PC-3 (cell line): ENCODE results near the gene ACTN1. TPM values are rescaled to one million over a fixed set of nuclear protein-coding genes. Genes with fewer than 3 reads are reported as not detected.

Experiments used
- ATAC-seq: fragments of 200-7000 bp; cut with Tn5 transposase; 2 replicates; pipeline ENCODE4 v1.9.1; 2020; ENCODE audit warnings: mild to moderate bottlenecking, moderate library complexity
- BruUV-seq: library from RNA; stranded (reverse); fragments of 400-500 nt; replicated peaks from 2 replicates; lab custom pipeline; 2021; lab: Mats Ljungman, UMichigan
- CTCF ChIA-PET: fragments of 300-600 bp; sonication (Branson Sonifier 250); formaldehyde crosslinking; loops from one replicate; lab custom pipeline; 2022; ENCODE audit warnings: antibody characterized with exemption; lab: Charles Lee
- POLR2A ChIA-PET: fragments of 300-600 bp; sonication (Branson Sonifier 250); formaldehyde crosslinking; loops from one replicate; lab custom pipeline; 2022; ENCODE audit warnings: antibody characterized with exemption; ENCODE audit not compliant: unreplicated experiment; lab: Charles Lee
- DNase-seq: peaks from one replicate; pipeline ENCODE4 v3.0.0-alpha.2; 2015
- H2AFZ ChIP-seq: fragments of 300-600 bp; sonication (generic); 2 replicates; pipeline ENCODE4 v1.6.0; 2016; ENCODE audit warnings: antibody characterized with exemption, low read length
- H3F3A ChIP-seq: fragments of 300-600 bp; sonication (generic); one replicate; pipeline ENCODE4 v1.6.0; 2017; ENCODE audit warnings: antibody characterized with exemption, low read length, control low read depth, mild to moderate bottlenecking; ENCODE audit not compliant: unreplicated experiment
- H3K27ac ChIP-seq: fragments of 300-600 bp; sonication (generic); 2 replicates; pipeline ENCODE4 v1.5.1; 2016; ENCODE audit warnings: mild to moderate bottlenecking, low read length
- H3K27me3 ChIP-seq: fragments of 300-600 bp; sonication (generic); 2 replicates; pipeline ENCODE4 v1.6.1; 2016; ENCODE audit warnings: low read length, mixed read lengths
- H3K36me3 ChIP-seq: fragments of 300-600 bp; sonication (generic); 2 replicates; pipeline ENCODE4 v1.6.1; 2016; ENCODE audit warnings: low read depth, mixed run types, low read length, mixed read lengths
- H3K4me1 ChIP-seq: fragments of 300-600 bp; sonication (generic); 2 replicates; pipeline ENCODE4 v1.5.1; 2016; ENCODE audit warnings: low read length; ENCODE audit not compliant: insufficient read depth
- H3K4me2 ChIP-seq: fragments of 300-600 bp; sonication (generic); 2 replicates; pipeline ENCODE4 v1.6.0; 2016; ENCODE audit warnings: low read length
- H3K4me3 ChIP-seq: fragments of 300-600 bp; sonication (generic); 2 replicates; pipeline ENCODE4 v1.5.1; 2016; ENCODE audit warnings: mild to moderate bottlenecking, low read length, mixed read lengths
- H3K79me2 ChIP-seq: fragments of 300-600 bp; sonication (generic); 2 replicates; pipeline ENCODE4 v1.6.1; 2017; ENCODE audit warnings: low read length, mixed read lengths
- H3K9ac ChIP-seq: fragments of 300-600 bp; sonication (generic); 2 replicates; pipeline ENCODE4 v1.6.0; 2016; ENCODE audit warnings: mild to moderate bottlenecking, low read length
- H3K9me2 ChIP-seq: fragments of 300-600 bp; sonication (generic); replicated peaks from 2 replicates; pipeline ENCODE4 v1.6.1; 2016; ENCODE audit warnings: mixed run types, low read length, mixed read lengths
- H3K9me3 ChIP-seq: fragments of 300-600 bp; sonication (generic); 2 replicates; pipeline ENCODE4 v1.6.1; 2016; ENCODE audit warnings: low read length, mixed read lengths
- H4K20me1 ChIP-seq: fragments of 300-600 bp; sonication (generic); 2 replicates; pipeline ENCODE4 v1.6.1; 2016; ENCODE audit warnings: low read length, mixed read lengths
- EZH2 ChIP-seq: fragments of 300-600 bp; sonication (generic); IDR thresholded peaks from one replicate; pipeline ENCODE4 v1.6.1; 2017; ENCODE audit warnings: antibody characterized with exemption, mild to moderate bottlenecking, low read length; ENCODE audit not compliant: unreplicated experiment
- EZH2phosphoT487 ChIP-seq: fragments of 300-600 bp; sonication (generic); IDR thresholded peaks from 2 replicates; pipeline ENCODE4 v1.6.1; 2018; ENCODE audit warnings: mild to moderate bottlenecking, antibody characterized with exemption, low read length, borderline replicate concordance
- intact Hi-C: fragments of 100-400 bp; cut with micrococcal nuclease; formaldehyde crosslinking; loops from 2 replicates; pipeline ENCODE4 v1.9.0; 2023
- total RNA-seq: library from RNA; depleted of rRNA; stranded (reverse); fragments of >200 nt; gene quantifications from 2 replicates; pipeline ENCODE4 v1.2.3, GENCODE V29; 2014
- TF ChIP-seq, protein P1 (sequence below): fragments of 300-600 bp; sonication (generic); conservative IDR thresholded peaks from 2 replicates; pipeline ENCODE4 v1.5.1; 2017; ENCODE audit warnings: antibody characterized with exemption, low read depth, mild to moderate bottlenecking, low read length

The ACTN1 gene
- total RNA-seq, 1 experiment from 2014 or later: 303 TPM

DNA sequence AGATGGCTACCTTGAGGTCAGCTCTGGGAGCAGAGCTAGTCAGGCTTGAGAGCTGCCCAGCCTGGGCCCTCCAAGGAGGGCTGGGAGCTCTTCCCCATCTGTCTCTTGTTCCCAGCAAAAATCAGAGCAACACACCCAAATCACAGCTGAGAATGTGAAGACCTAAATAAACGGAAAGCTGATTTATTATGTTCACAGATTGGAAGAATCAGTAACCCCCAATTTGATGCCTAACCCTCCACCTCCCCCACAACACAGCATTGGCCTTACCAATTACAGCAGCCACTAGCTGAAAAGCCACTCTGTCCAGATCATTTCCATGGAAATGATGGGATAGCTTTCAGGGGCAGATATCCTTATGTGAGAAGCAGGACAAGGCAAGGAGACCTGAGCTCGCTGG lies 7.1 kb upstream of the ACTN1 start:
- no peak overlapping the region for H3K4me3 ChIP-seq
- H2AFZ ChIP-seq: no peak overlapping the region
- no peak overlapping the region for H3K4me2 ChIP-seq
- H4K20me1 ChIP-seq: no peaks in the 10 kb centered on the region
- intact Hi-C loops: no loop called here
- no peaks in the 10 kb centered on the region for H3F3A ChIP-seq
- H3K4me1 ChIP-seq: no peaks in the 10 kb centered on the region
- no peaks in the 10 kb centered on the region for H3K9me3 ChIP-seq
- ChIA-PET POLR2A (no interaction called here), CTCF (interaction anchor here (0.5 kb wide), 1 partner anchor 123 kb away, joined by 3 read pairs; no protein-coding TSS in a partner anchor)
- no peak overlapping the region for H3K9ac ChIP-seq
- H3K27me3 ChIP-seq: no peaks in the 10 kb centered on the region
- H3K27ac ChIP-seq: no peak overlapping the region
- H3K9me2 ChIP-seq: no peaks in the 10 kb centered on the region
- ATAC-seq: no peak
- no peak for DNase-seq
- no peak for TF ChIP-seq EZH2
- TF ChIP-seq, protein P1, sequence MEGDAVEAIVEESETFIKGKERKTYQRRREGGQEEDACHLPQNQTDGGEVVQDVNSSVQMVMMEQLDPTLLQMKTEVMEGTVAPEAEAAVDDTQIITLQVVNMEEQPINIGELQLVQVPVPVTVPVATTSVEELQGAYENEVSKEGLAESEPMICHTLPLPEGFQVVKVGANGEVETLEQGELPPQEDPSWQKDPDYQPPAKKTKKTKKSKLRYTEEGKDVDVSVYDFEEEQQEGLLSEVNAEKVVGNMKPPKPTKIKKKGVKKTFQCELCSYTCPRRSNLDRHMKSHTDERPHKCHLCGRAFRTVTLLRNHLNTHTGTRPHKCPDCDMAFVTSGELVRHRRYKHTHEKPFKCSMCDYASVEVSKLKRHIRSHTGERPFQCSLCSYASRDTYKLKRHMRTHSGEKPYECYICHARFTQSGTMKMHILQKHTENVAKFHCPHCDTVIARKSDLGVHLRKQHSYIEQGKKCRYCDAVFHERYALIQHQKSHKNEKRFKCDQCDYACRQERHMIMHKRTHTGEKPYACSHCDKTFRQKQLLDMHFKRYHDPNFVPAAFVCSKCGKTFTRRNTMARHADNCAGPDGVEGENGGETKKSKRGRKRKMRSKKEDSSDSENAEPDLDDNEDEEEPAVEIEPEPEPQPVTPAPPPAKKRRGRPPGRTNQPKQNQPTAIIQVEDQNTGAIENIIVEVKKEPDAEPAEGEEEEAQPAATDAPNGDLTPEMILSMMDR: no peak
- no peak for TF ChIP-seq EZH2phosphoT487
- no peaks in the 10 kb centered on the region for H3K36me3 ChIP-seq
- no peaks in the 10 kb centered on the region for H3K79me2 ChIP-seq
- BruUV-seq: no TSS peak

DNA sequence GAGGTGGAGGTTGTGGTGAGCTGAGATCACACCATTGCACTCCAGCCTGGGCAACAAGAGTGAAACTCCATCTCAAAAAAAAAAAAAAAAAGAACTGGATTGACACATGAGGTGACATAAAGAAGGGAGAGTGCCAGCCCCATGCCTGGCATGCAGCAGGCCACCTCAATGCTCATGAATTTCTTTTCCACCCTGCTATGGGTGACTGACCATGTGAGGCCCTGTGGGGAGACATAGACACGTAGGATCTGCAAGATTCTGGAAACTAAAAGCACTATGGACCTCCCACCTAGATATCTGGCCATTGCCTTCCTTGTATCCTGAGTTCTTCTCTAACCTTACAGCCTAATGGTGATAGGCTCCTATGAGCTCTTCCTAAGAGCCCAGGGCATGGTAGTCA lies 5.6 kb upstream of the ACTN1 start:
- ATAC-seq (no peak), DNase-seq (no peak)
- Histone ChIP-seq H2AFZ (no peak overlapping the region), H3F3A (no peaks in the 10 kb centered on the region), H3K4me1 (peaks cover 9% of the 10 kb centered on the region), H3K4me2 (no peak overlapping the region), H3K27ac (no peak overlapping the region), H3K4me3 (no peak overlapping the region), H3K9me2 (no peaks in the 10 kb centered on the region), H3K79me2 (peaks cover 9% of the 10 kb centered on the region; the same call in 1 of the 2 replicates), H3K36me3 (no peaks in the 10 kb centered on the region), H4K20me1 (no peaks in the 10 kb centered on the region), H3K27me3 (no peaks in the 10 kb centered on the region), H3K9ac (no peak overlapping the region), H3K9me3 (no peaks in the 10 kb centered on the region)
- intact Hi-C loops: no loop called here
- TF ChIP-seq, protein P1: no peak
- TF ChIP-seq EZH2 (no peak), EZH2phosphoT487 (no peak)
- ChIA-PET POLR2A (no interaction called here), CTCF (no interaction called here)
- BruUV-seq: no TSS peak

DNA sequence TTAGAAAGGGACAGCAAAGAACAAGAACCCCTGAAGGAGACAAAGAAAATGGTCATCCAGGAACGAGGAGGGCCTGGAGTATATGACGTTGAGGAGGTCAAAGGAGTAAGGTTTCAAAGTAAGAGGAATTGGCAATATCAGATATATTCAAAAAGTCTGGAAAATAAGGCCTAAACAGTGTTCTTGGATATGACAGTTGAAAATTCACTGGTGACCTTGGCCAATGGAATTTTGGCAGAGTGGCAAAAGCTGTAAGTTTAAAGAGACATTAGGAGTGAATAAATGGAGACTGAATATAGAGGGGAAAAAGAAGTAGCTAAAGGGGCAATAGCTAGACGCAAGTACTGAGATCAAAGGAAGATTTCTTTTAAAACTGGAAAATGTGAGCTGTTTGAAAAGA lies 4.1 kb upstream of the ACTN1 start:
- Histone ChIP-seq H3F3A (no peaks in the 10 kb centered on the region), H3K27ac (no peak overlapping the region), H3K27me3 (no peaks in the 10 kb centered on the region), H3K9ac (no peak overlapping the region), H3K36me3 (no peaks in the 10 kb centered on the region), H4K20me1 (no peaks in the 10 kb centered on the region), H3K79me2 (peaks cover 13% of the 10 kb centered on the region), H3K4me3 (no peak overlapping the region), H2AFZ (no peak overlapping the region), H3K4me1 (peaks cover 9% of the 10 kb centered on the region), H3K9me2 (no peaks in the 10 kb centered on the region), H3K9me3 (no peaks in the 10 kb centered on the region), H3K4me2 (no peak overlapping the region)
- no TSS peak for BruUV-seq
- ATAC-seq: no peak
- DNase-seq: no peak
- POLR2A ChIA-PET: no interaction called here
- intact Hi-C loops: no loop called here
- TF ChIP-seq EZH2phosphoT487: no peak
- TF ChIP-seq, protein P1: no peak
- TF ChIP-seq EZH2: no peak
- CTCF ChIA-PET: no interaction called here
